Fibroblast of villous mesenchyme (primary cell): ENCODE measurements around the gene HCRTR2. TPM values are rescaled to one million over a fixed set of nuclear protein-coding genes. Genes with fewer than 3 reads are reported as not detected.
"Not testable (repeated sequence)": the region's sequence is repeated elsewhere in the genome, so short reads cannot be mapped to it uniquely, and the experiment has no call there.

Experiments
- DNase-seq: peaks from one replicate; pipeline ENCODE4 v3.0.0-alpha.2; 2010; ENCODE audit warnings: low read depth
- H3K4me3 ChIP-seq: 2 replicates; pipeline ENCODE4 v1.5.1; 2011; ENCODE audit warnings: low read depth, mild to moderate bottlenecking, low read length
- CTCF ChIP-seq: IDR thresholded peaks from 2 replicates; pipeline ENCODE4 v1.5.1; 2012; ENCODE audit warnings: low read depth, mild to moderate bottlenecking, low read length; ENCODE audit not compliant: insufficient read depth
- total RNA-seq: library from RNA; depleted of rRNA; stranded (reverse); fragments of >200 nt; gene quantifications from 2 replicates; pipeline ENCODE4 v1.2.3, GENCODE V29; 2012

HCRTR2 gene
- total RNA-seq, 1 donor, result not detected

GRCh38 chr6:55142610-55143009 is 31.7 kb upstream of the HCRTR2 start:
- no peak for DNase-seq
- no peak for TF ChIP-seq CTCF
- H3K4me3 ChIP-seq, result no peak overlapping the region

- DNase-seq, result no peak
- H3K4me3 ChIP-seq, result no peak overlapping the region
- TF ChIP-seq CTCF, result no peak
Observed at GRCh38 chr6:55153284-55153683, 21.0 kb upstream of the HCRTR2 start.

- DNase-seq, H3K4me3 ChIP-seq: not testable (repeated sequence)
Observed at GRCh38 chr6:55158784-55159183, 15.5 kb upstream of the HCRTR2 start.

GRCh38 chr6:55167860-55168259 is 6.5 kb upstream of the HCRTR2 start:
- DNase-seq, result no peak
- no peak overlapping the region for H3K4me3 ChIP-seq
- no peak for TF ChIP-seq CTCF

GRCh38 chr6:55175078-55176049 is 1.0 kb downstream of the HCRTR2 start:
- no peak for TF ChIP-seq CTCF
- no peak overlapping the region for H3K4me3 ChIP-seq
- DNase-seq, result no peak

- no peak for TF ChIP-seq CTCF
- DNase-seq, result peak; percentile 13
Observed at GRCh38 chr6:55176958-55177357, 2.6 kb downstream of the HCRTR2 start.

GRCh38 chr6:55180258-55180657 is 5.9 kb downstream of the HCRTR2 start:
- H3K4me3 ChIP-seq, result no peak overlapping the region
- TF ChIP-seq CTCF, result no peak
- DNase-seq, result no peak

More at GRCh38 chr6:55176958-55177357, 2.6 kb downstream of the HCRTR2 start:
- H3K4me3 ChIP-seq, result no peak overlapping the region
